ENCODE results near the gene LRRC26. TPM values are rescaled to one million over a fixed set of nuclear protein-coding genes. Genes with fewer than 3 reads are reported as not detected.

Gene LRRC26
- total RNA-seq, 4 donors from 2014 or later: not detected

- intact Hi-C loops (cut with DNase I): no loop called here
- Histone ChIP-seq H3K4me1 (peaks cover 9 to 26% of the 10 kb centered on the region in 2 donors), H3K27ac (no peak overlapping the region), H3K4me3 (replicated peaks in 1 of 3) (no peak overlapping the region), H3K9me3 (no peaks in the 10 kb centered on the region), H3K27me3 (peaks cover 52% of the 10 kb centered on the region), H3K36me3 (no peaks in the 10 kb centered on the region)
- WGBS, 2 donors: 25 to 51% methylated on average over 15 of the region's 56 CpGs
- TF ChIP-seq POLR2A (IDR thresholded peaks at IDR 0.05) (no peak), CTCF (IDR thresholded peaks at IDR 0.05) (no peak)
- DNase-seq: no peak
Observed at GRCh38 chr9:137160716-137161557, 8.9 kb downstream of the LRRC26 start.

- peaks cover 45% of the 10 kb centered on the region for H3K27me3 ChIP-seq
- no peak for TF ChIP-seq POLR2A (IDR thresholded peaks at IDR 0.05)
- H3K27ac ChIP-seq: no peak overlapping the region
- no peaks in the 10 kb centered on the region for H3K9me3 ChIP-seq
- intact Hi-C loops (cut with DNase I): no loop called here
- no peak overlapping the region for H3K4me3 ChIP-seq (replicated peaks in 1 of 3)
- 66 to 72% methylated on average over 16 to 17 of the region's 17 CpGs for WGBS, 2 donors
- H3K36me3 ChIP-seq: no peaks in the 10 kb centered on the region
- no peak for DNase-seq
- H3K4me1 ChIP-seq: peaks cover 9 to 26% of the 10 kb centered on the region in 2 donors
Observed at GRCh38 chr9:137160054-137160425, 9.8 kb downstream of the LRRC26 start.

GRCh38 chr9:137159105-137160053 lies 10.5 kb downstream of the LRRC26 start:
- TF ChIP-seq CTCF (IDR thresholded peaks at IDR 0.05): no peak
- no peak for TF ChIP-seq POLR2A (IDR thresholded peaks at IDR 0.05)
- Histone ChIP-seq H3K4me3 (replicated peaks in 1 of 3) (no peak overlapping the region), H3K9me3 (no peaks in the 10 kb centered on the region), H3K27ac (no peak overlapping the region), H3K36me3 (no peaks in the 10 kb centered on the region), H3K4me1 (peaks cover 9 to 26% of the 10 kb centered on the region in 2 donors), H3K27me3 (peaks cover 44% of the 10 kb centered on the region)
- intact Hi-C loops (cut with DNase I): no loop called here
- no peak for DNase-seq
- 30 to 42% methylated on average over 14 of the region's 14 CpGs for WGBS, 2 donors

GRCh38 chr9:137158625-137159024 lies 11.2 kb downstream of the LRRC26 start:
- no peak for DNase-seq
- WGBS, 2 donors: 27 to 51% methylated on average over 2 to 3 of the region's 4 CpGs
- no peak overlapping the region for H3K27ac ChIP-seq
- TF ChIP-seq CTCF (IDR thresholded peaks at IDR 0.05): no peak
- TF ChIP-seq POLR2A (IDR thresholded peaks at IDR 0.05): no peak
- peaks cover 39% of the 10 kb centered on the region for H3K27me3 ChIP-seq
- no peaks in the 10 kb centered on the region for H3K36me3 ChIP-seq
- no peaks in the 10 kb centered on the region for H3K9me3 ChIP-seq
- intact Hi-C loops (cut with DNase I): no loop called here
- no peak overlapping the region for H3K4me3 ChIP-seq (replicated peaks in 1 of 3)
- H3K4me1 ChIP-seq: peaks cover 9 to 26% of the 10 kb centered on the region in 2 donors

GRCh38 chr9:137157618-137158415 lies 12.0 kb downstream of the LRRC26 start:
- intact Hi-C loops (cut with DNase I): no loop called here
- WGBS, 2 donors: 57 to 62% methylated on average over 11 to 19 of the region's 19 CpGs
- peaks cover 4 to 19% of the 10 kb centered on the region in 2 donors for H3K4me1 ChIP-seq
- H3K36me3 ChIP-seq: no peaks in the 10 kb centered on the region
- peaks cover 39% of the 10 kb centered on the region for H3K27me3 ChIP-seq
- TF ChIP-seq POLR2A (IDR thresholded peaks at IDR 0.05) (no peak), CTCF (IDR thresholded peaks at IDR 0.05) (no peak)
- no peaks in the 10 kb centered on the region for H3K9me3 ChIP-seq
- no peak overlapping the region for H3K27ac ChIP-seq
- DNase-seq: no peak
- H3K4me3 ChIP-seq (replicated peaks in 1 of 3): no peak overlapping the region
